Measurements from ENCODE around the gene NALCN.

GRCh38 chr13:101292711-101293110 lies 123.6 kb downstream of the NALCN start:
- TF ChIP-seq, protein P1, sequence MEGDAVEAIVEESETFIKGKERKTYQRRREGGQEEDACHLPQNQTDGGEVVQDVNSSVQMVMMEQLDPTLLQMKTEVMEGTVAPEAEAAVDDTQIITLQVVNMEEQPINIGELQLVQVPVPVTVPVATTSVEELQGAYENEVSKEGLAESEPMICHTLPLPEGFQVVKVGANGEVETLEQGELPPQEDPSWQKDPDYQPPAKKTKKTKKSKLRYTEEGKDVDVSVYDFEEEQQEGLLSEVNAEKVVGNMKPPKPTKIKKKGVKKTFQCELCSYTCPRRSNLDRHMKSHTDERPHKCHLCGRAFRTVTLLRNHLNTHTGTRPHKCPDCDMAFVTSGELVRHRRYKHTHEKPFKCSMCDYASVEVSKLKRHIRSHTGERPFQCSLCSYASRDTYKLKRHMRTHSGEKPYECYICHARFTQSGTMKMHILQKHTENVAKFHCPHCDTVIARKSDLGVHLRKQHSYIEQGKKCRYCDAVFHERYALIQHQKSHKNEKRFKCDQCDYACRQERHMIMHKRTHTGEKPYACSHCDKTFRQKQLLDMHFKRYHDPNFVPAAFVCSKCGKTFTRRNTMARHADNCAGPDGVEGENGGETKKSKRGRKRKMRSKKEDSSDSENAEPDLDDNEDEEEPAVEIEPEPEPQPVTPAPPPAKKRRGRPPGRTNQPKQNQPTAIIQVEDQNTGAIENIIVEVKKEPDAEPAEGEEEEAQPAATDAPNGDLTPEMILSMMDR (IDR thresholded peaks at IDR 0.05; ENCODE audit: borderline replicate concordance, extremely low read depth, low read length, poor library complexity, severe bottlenecking), result no peak
- no peak for TF ChIP-seq EZH2 (IDR thresholded peaks at IDR 0.05; ENCODE audit: borderline replicate concordance, low read depth, low read length, severe bottlenecking)

All from DND-41 (cell line).